Sigmoid colon (tissue), 7 donors: ENCODE data around the gene ENKD1. TPM values are rescaled to one million over a fixed set of nuclear protein-coding genes. Genes with fewer than 3 reads are reported as not detected.

Experiments
- DNase-seq: peaks from one replicate; pipeline ENCODE4 v3.0.0-alpha.2; 2019
- H3K27ac ChIP-seq, 4 donors: fragments of 200-600 bp; sonication (generic); one replicate each; pipeline ENCODE4 v1.5.1; 2016 to 2019; ENCODE audit warnings: mild to moderate bottlenecking in 1 of 4
- H3K27me3 ChIP-seq, 3 donors: fragments of 200-600 bp; sonication (generic); one replicate each; pipeline ENCODE4 v1.5.1; 2019; ENCODE audit warnings: mild to moderate bottlenecking in 1 of 3
- H3K36me3 ChIP-seq, 4 donors: fragments of 200-600 bp; sonication (generic); one replicate each; pipeline ENCODE4 v1.5.1; 2016 to 2019
- H3K4me1 ChIP-seq, 4 donors: fragments of 200-600 bp; sonication (generic); one replicate each; pipeline ENCODE4 v1.5.1; 2017 to 2019
- H3K4me3 ChIP-seq, 4 donors: fragments of 200-600 bp; sonication (generic); one replicate each; pipeline ENCODE4 v1.5.1; 2017 to 2019; ENCODE audit warnings: mild to moderate bottlenecking in 2 of 4, moderate library complexity in 1 of 4
- H3K9me3 ChIP-seq, 4 donors: fragments of 200-600 bp in 3 of 4; sonication (generic) in 3 of 4; one replicate each; pipeline versions ENCODE4 v1.5.1 to v1.6.1; 2013 to 2019
- CTCF ChIP-seq, 4 experiments: fragments of 450-650 bp in 3 of 4; fragments of 200-600 bp in 1 of 4; IDR thresholded peaks; one replicate each; pipeline ENCODE4 v1.5.1; 2016 to 2019; ENCODE audit warnings: antibody characterized with exemption in 4 of 4, mild to moderate bottlenecking in 3 of 4, moderate library complexity in 2 of 4
- EP300 ChIP-seq, 4 donors: sonication (generic); formaldehyde crosslinking; IDR thresholded peaks; one replicate each; pipeline ENCODE4 v1.6.1; 2017; ENCODE audit warnings: antibody characterized with exemption in 4 of 4
- POLR2A ChIP-seq, 2 donors: fragments of 450-650 bp; IDR thresholded peaks; one replicate each; pipeline ENCODE4 v1.6.1; 2016; ENCODE audit warnings: antibody characterized with exemption in 2 of 2, mild to moderate bottlenecking in 2 of 2, moderate library complexity in 2 of 2
- POLR2AphosphoS5 ChIP-seq, 4 donors: sonication (generic); formaldehyde crosslinking; IDR thresholded peaks; one replicate each; pipeline ENCODE4 v1.6.1; 2017; ENCODE audit warnings: antibody characterized with exemption in 4 of 4
- WGBS, 2 donors: extraction: QIAGEN DNeasy Blood & Tissue Kit; methylation state at CpG; one replicate each; pipeline ENCODE4 v1.1.7; 2013; 5-methylcytosine and 5-hydroxymethylcytosine counted together
- intact Hi-C: fragments of 100-400 bp; cut with DNase I; formaldehyde crosslinking; loops from one replicate; pipeline ENCODE4 v1.15.1; 2023
- polyA plus RNA-seq, 3 donors: library from polyadenylated mRNA; stranded (reverse); fragments of 200-250 nt; gene quantifications; one replicate each; pipeline ENCODE4 v1.2.3, GENCODE V29; 2013
- total RNA-seq, 4 donors: library from RNA; depleted of rRNA; stranded (reverse); fragments of >200 nt; gene quantifications; one replicate each; pipeline ENCODE4 v1.1.0, GENCODE V29; 2016
- donor health status: healthy with polysubstance abuse.
- donor health status: Bipolar disorder and iron deficiency.
- donor health status: healthy.

ENKD1 gene
- total and polyA plus RNA-seq, 7 donors = 6.9 to 27.0 (median 21.0) TPM

GRCh38 chr16:67658849-67659674 is 7.5 kb downstream of the ENKD1 start:
- peak; percentile 66 for DNase-seq
- WGBS, 2 donors = 34 to 39% methylated on average over 21 of the region's 21 CpGs
- H3K27ac ChIP-seq = peak overlapping the region; percentile 92 to 96 (median 96)
- H3K36me3 ChIP-seq = peaks cover 6 to 32% (median 11%) of the 10 kb centered on the region in 4 donors
- no peaks in the 10 kb centered on the region for H3K9me3 ChIP-seq
- H3K27me3 ChIP-seq = peaks cover 7 to 16% (median 8%) of the 10 kb centered on the region in 3 donors
- intact Hi-C loops = no loop called here
- peaks cover 0 to 26% (median 21%) of the 10 kb centered on the region in 4 donors for H3K4me1 ChIP-seq
- TF ChIP-seq POLR2A (IDR thresholded peaks at IDR 0.05) (no peak), CTCF (IDR thresholded peaks at IDR 0.05) (no peak), EP300 (IDR thresholded peaks at IDR 0.05) (no peak), POLR2AphosphoS5 (IDR thresholded peaks at IDR 0.05) (no peak)
- H3K4me3 ChIP-seq = peak overlapping the region; percentile 65 to 94 (median 80)

GRCh38 chr16:67657751-67658518 is 8.6 kb downstream of the ENKD1 start:
- 94 to 95% methylated on average over 18 of the region's 18 CpGs for whole genome bisulfite sequencing, 2 donors
- peak; percentile 65 for DNase-seq
- Histone ChIP-seq H3K36me3 (peaks cover 3 to 21% (median 7%) of the 10 kb centered on the region in 4 donors), H3K27me3 (peaks cover 18 to 28% (median 19%) of the 10 kb centered on the region in 3 donors), H3K27ac (no peak overlapping the region), H3K4me3 (no peak overlapping the region), H3K9me3 (no peaks in the 10 kb centered on the region), H3K4me1 (peaks cover 0 to 35% (median 30%) of the 10 kb centered on the region in 4 donors)
- intact Hi-C loops = no loop called here
- no peak for TF ChIP-seq POLR2A (IDR thresholded peaks at IDR 0.05)

GRCh38 chr16:67657017-67657608 is 9.4 kb downstream of the ENKD1 start:
- H3K27ac ChIP-seq = no peak overlapping the region
- DNase-seq = no peak
- H3K4me1 ChIP-seq = peaks cover 0 to 41% (median 34%) of the 10 kb centered on the region in 4 donors
- WGBS, 2 donors = 94 to 96% methylated on average over 16 of the region's 16 CpGs
- H3K4me3 ChIP-seq = no peak overlapping the region
- intact Hi-C loops = no loop called here
- peaks cover 0 to 17% (median 4%) of the 10 kb centered on the region in 4 donors for H3K36me3 ChIP-seq
- H3K9me3 ChIP-seq = no peaks in the 10 kb centered on the region
- TF ChIP-seq EP300 (IDR thresholded peaks at IDR 0.05) = no peak
- H3K27me3 ChIP-seq = peaks cover 18 to 36% (median 25%) of the 10 kb centered on the region in 3 donors

- Histone ChIP-seq H3K36me3 (peaks cover 0 to 17% (median 4%) of the 10 kb centered on the region in 4 donors), H3K27ac (no peak overlapping the region), H3K4me3 (no peak overlapping the region), H3K4me1 (peaks cover 0 to 37% (median 30%) of the 10 kb centered on the region in 4 donors), H3K9me3 (no peaks in the 10 kb centered on the region), H3K27me3 (peaks cover 21 to 42% (median 32%) of the 10 kb centered on the region in 3 donors)
- intact Hi-C loops = no loop called here
- no peak for DNase-seq
- 84 to 86% methylated on average over 9 of the region's 9 CpGs for WGBS, 2 donors
- TF ChIP-seq POLR2AphosphoS5 (IDR thresholded peaks at IDR 0.05) = no peak
- TF ChIP-seq CTCF (IDR thresholded peaks at IDR 0.05) = no peak
- TF ChIP-seq POLR2A (IDR thresholded peaks at IDR 0.05) = no peak
- no peak for TF ChIP-seq EP300 (IDR thresholded peaks at IDR 0.05)
Measured at GRCh38 chr16:67656344-67657016, 10.1 kb downstream of the ENKD1 start.

GRCh38 chr16:67655363-67655762 is 11.2 kb downstream of the ENKD1 start:
- intact Hi-C loops = no loop called here
- Histone ChIP-seq H3K9me3 (no peaks in the 10 kb centered on the region), H3K36me3 (peaks cover 0 to 17% (median 4%) of the 10 kb centered on the region in 4 donors), H3K4me3 (no peak overlapping the region), H3K27me3 (peaks cover 23 to 53% (median 42%) of the 10 kb centered on the region in 3 donors), H3K27ac (no peak overlapping the region), H3K4me1 (peaks cover 0 to 30% (median 24%) of the 10 kb centered on the region in 4 donors)
- no peak for DNase-seq
- TF ChIP-seq POLR2A (IDR thresholded peaks at IDR 0.05) = no peak
- no peak for TF ChIP-seq EP300 (IDR thresholded peaks at IDR 0.05)
- no peak for TF ChIP-seq CTCF (IDR thresholded peaks at IDR 0.05)
- TF ChIP-seq POLR2AphosphoS5 (IDR thresholded peaks at IDR 0.05) = no peak
- WGBS, 2 donors = 66 to 83% methylated on average over 4 of the region's 4 CpGs
